ENCODE data around the gene ZNF469.
"Not testable (repeated sequence)": the region's sequence is repeated elsewhere in the genome, so short reads cannot be mapped to it uniquely, and the experiment has no call there.

ZNF469 gene

GRCh38 chr16:88359008-88359407 lies 23.8 kb upstream of the ZNF469 start:
- no peak for DNase-seq

DNA sequence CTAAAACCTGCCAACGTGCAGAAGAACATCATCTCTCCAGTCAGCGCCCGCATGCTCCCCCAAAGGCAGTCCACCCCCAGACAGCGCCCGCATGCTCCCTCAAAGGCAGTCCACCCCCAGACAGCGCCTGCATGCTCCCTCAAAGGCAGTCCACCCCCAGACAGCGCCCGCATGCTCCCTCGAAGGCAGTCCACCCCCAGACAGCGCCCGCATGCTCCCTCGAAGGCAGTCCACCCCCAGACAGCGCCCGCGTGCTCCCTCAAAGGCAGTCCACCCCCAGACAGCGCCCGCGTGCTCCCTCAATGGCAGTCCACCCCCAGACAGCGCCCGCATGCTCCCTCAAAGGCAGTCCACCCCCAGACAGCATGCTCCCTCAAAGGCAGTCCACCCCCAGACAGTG lies 22.4 kb upstream of the ZNF469 start:
- not testable (repeated sequence) for DNase-seq

- no peak for DNase-seq
These were observed 21.8 kb upstream of the ZNF469 start for GRCh38 chr16:88360999-88361398.

DNA sequence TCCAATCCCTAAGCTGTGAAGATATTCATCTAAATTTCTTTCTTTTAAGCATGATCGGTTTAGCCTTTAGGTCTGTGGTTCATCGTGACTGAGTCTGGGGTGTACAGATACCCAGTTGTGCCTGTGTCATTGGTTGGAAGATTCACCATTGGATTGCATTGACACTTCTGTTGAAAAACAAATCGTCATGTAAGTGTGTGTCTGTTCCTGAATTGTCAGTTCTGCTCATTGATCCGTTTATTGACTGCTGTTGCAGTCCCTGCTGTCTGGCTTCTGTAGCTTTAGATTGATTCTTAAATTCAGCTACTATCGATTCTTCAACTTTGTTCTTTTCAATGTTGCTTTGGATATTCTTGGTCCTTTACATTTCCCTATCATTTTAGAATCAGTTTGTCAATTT lies 21.0 kb upstream of the ZNF469 start:
- no peak for DNase-seq

- no peak for DNase-seq
These were observed 19.4 kb upstream of the ZNF469 start for GRCh38 chr16:88363239-88363891.

GRCh38 chr16:88365244-88365865 lies 17.4 kb upstream of the ZNF469 start:
- no peak for DNase-seq

DNA sequence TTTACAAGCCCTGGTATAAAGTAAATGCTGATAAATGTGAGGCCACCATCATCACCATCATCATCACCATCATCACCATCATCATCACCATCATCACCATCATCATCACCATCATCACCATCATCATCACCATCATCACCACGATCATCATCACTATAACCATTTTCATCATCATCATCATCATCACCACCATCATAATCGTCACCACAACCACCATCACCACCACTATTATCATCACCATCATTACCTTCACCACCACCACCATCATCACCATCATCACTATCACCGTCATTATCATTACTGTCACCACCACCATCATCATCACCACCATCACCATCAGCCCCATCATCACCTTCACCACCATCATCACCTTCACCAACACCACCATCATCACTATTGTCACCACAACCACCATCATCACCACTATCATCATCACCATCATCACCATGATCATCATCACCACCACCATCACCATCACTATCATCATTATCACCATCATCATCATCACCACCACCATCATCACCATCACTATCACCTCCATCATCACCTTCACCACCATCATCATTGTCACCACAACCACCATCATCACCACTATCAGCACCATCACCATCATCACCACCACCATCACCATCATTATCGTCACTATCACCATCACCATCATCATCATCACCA lies 16.6 kb upstream of the ZNF469 start:
- no peak for DNase-seq

DNA sequence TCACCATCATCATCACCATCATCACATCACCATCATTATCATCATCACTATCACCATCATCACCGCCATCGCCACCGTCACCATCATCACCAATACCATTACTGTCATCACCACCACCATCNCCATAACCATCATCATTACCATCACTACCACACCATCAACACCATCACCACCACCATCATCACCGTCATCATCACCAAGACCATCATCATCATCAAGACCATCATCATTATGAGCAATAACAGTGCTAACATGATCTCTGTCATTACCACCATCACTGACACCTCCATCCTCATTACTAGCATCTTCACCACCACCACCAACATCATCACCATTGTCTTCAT lies 16.1 kb upstream of the ZNF469 start:
- DNase-seq = no peak

DNA sequence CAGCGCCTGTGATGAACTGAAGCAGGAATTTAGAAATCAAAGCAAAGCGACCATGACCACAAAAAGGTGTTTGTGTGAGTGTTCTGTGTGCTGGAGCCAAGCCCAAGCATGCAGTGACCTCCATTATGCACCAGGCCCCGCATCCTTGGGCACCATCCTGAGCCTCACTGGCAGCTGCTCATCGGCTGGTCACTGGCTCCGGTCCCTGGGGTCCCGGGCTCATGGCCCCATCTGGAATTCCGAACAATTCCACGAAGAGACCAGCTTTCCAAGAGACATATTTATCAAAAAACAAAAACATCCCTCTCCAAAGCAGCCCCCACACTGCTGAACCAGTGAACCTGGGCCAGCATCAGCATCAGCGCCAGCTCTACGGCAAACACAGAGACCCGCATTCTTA lies 15.2 kb upstream of the ZNF469 start:
- no peak for DNase-seq

DNA sequence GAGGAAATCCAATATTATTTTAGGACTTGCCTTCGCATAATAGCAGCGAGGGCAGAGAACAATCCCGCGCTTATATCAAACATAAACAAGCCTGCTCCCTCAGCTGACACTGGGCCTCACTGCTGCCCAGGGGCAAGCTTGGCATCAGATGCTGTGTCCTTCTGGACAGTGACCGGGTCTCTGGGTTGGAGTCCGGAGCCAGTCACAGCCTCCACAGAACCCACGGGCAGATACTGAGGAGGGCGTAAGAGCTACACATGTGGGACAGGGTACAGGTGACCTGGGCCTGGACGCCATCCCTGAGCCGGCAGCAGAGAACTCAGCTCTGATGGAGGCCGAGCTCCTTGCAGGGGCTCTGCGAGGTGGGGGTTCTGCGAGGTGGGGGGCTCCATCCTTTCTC lies 14.7 kb upstream of the ZNF469 start:
- DNase-seq = no peak

DNA sequence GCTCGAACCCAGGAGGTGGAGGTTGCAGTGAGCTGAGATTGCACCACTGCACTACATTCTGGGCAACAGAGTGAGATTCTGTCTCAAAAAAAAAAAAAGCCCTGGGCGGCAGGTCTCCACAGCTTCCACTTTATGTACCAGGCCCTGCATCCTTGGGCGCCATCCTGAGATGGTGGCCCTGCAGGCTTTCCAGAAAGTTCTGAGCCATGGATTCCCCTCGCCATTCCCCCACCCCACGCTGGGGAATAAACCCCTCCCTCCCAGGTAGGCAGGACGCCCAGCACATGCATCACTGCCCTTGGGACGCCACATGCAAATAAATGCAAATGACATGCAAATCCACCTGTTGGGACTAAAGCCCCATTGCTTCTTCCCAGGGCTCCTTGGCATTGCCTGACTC lies 13.8 kb upstream of the ZNF469 start:
- no peak for DNase-seq

DNA sequence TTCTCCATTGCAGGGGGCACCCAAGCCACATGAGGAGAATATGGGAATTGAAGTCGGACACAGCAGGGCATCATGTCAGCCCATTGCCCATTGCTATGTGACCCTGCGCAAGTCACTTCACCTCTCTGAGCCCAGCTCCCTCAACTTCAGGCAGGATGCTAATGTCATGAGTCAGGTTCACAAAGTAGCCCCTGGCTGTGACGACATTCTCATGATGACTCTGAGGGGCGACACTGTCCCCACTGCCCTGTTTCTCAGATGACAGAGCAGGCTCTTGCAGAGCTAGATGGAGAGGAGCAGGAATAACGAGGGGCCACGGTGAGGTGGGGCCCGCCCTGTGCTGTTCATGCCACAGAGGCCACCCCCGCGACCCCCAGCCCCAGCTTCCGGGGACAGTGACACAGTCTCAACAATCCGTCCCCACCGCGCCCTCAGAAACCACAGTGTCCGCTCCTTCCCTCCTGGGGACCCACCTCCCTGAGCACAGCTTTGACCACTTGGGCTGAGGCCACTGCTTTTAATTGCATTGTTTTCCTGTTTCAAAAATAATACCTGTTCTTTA lies 13.2 kb upstream of the ZNF469 start:
- DNase-seq = peak; percentile 75

- no peak for DNase-seq
These were observed 12.4 kb upstream of the ZNF469 start for GRCh38 chr16:88370365-88370764.

GRCh38 chr16:88372522-88372921 lies 10.2 kb upstream of the ZNF469 start:
- DNase-seq = no peak

DNA sequence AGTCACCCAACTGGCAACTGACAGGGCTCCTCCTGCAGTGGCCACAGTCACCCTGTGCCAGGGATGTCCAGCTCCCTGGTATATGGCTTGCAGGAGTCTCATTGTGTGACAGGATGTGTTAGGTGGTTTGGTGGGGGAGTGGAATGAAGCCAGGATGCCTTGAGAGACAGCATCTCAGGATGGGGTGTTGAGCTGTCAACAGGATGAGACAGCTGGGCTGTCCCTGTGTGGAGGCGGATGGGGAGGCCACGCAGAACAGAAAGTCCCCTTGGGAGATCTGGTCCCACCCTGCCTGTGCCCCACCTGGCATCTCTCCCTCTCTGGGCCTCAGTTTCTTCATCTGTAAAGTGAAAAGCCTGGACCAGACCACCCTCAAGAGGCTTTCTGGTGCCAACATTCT lies 9.5 kb upstream of the ZNF469 start:
- no peak for DNase-seq

GRCh38 chr16:88373927-88374492 lies 8.7 kb upstream of the ZNF469 start:
- no peak for DNase-seq

DNA sequence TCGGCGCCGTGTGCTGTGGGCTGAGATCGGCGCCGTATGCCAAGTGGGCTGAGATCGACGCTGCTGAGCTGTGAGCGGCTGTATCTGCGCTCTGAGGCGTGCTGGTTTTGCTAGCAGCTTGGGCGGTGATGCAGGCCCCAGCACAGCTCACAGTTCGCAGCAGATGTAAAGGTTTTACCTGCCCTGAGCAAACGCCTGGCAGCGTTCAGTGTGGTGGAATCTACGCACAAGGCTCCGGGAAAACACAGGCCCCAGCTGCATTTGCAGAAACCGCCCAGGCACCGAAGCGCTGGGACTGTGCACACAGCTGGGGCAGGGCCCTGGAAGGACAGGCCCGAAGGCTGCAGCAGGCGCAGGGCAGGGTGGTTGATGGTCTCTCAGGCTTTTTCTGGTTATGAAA lies 8.0 kb upstream of the ZNF469 start:
- no peak for DNase-seq

DNA sequence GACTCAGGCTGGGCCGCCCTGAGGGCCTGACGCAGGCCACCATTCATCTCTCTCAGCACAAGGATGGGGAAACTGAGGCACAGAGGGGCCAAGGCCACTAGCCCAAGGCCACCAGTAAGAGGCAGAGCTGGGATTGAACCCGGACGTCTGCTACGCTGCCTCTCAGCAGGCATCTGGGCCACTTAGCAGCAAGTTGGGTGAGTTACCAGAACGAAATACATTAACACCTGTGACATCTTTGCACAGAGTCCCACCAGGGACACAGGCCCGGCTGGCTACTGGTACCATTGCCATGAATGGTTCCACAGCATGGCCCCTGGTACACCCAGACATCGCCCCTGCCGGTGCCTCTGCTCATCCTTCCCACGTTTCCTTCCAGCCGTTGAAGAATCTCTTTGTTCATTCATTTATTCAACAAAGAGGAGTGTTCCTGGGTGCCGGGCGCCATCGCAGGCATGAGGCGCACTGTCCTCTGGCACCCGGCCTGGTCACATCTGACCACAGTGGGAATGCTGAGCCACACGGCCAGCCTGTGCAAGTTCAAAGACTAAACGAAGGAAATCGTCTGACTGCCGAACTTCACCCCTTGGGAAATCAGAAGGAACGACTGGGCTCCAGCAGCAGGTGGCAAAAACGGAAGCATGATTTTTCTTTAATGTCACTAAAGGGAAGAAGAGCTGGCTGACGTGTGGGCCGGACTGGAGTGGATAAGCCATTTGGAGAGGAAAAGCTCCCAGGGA lies 7.4 kb upstream of the ZNF469 start:
- no peak for DNase-seq

DNA sequence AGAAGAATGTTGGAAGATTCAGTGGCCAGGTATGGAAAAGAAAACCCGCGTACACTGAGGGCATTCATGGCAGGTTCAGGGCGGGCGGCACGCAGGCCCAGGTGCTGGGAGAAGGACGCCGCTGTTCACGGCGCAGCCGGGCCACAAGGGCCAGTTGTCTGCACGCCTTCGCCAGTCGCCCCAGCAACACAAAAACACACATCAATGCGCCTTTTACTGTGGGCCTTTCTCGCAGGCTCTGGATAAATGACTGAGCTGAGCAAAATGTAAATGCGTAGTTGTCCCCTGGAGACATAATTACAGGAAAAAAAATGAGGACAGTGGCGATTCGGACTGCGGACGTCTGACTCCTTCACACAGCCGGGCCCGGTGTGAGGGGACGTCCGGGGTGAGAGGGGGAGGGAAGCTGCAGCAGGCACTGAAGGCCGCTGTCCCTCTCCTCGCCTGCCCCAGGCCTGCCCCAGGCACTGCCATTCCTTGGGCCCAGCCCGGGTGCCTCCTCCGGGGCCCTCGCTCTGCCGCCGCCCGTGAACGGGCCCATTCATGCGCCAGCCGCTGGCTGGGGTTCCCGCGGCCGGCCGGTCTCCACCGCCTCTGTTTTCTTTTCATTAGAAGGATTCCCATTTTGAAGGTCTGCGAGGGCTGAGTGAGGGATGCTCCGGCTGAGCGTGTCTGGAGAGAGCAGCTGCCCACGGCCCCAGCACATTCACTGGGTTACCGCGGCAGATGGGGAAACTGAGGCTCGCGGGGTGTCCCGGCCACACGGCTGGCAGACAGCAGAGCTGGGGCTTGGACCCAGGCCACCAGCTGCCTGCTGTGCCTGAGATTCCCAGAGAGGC lies 6.5 kb upstream of the ZNF469 start:
- DNase-seq = no peak

GRCh38 chr16:88376835-88377726 lies 5.7 kb upstream of the ZNF469 start:
- DNase-seq = no peak

- no peak for DNase-seq
These were observed 4.8 kb upstream of the ZNF469 start for GRCh38 chr16:88377961-88378360.
